Anterior cingulate cortex (tissue), 58 donors: ENCODE results near the gene HMGCS2.

Experiments used
- DNase-seq, 58 donors: peaks; one replicate each; lab custom pipeline; 2025; lab: John Stamatoyannopoulos, UW

The HMGCS2 gene

GRCh38 chr1:119766374-119766794 lies 2.3 kb downstream of the HMGCS2 start:
- DNase-seq = peak in 15 of 58 donors; percentile 2 to 37 (median 9)

- DNase-seq = no peak
Measured at GRCh38 chr1:119764220-119764619, 4.5 kb downstream of the HMGCS2 start.

- no peak for DNase-seq
Measured at GRCh38 chr1:119762953-119763352, 5.8 kb downstream of the HMGCS2 start.

GRCh38 chr1:119762409-119762808 lies 6.3 kb downstream of the HMGCS2 start:
- DNase-seq = no peak

GRCh38 chr1:119758584-119758983 lies 10.1 kb downstream of the HMGCS2 start:
- DNase-seq = no peak

GRCh38 chr1:119752592-119752991 lies 16.1 kb downstream of the HMGCS2 start:
- DNase-seq = no peak

- no peak for DNase-seq
Measured at GRCh38 chr1:119748040-119748439, 20.7 kb downstream of the HMGCS2 start.

- no peak for DNase-seq
Measured at GRCh38 chr1:119747451-119747850, 21.3 kb downstream of the HMGCS2 start.

- no peak for DNase-seq
Measured at GRCh38 chr1:119745034-119745433, 23.7 kb downstream of the HMGCS2 start.

- no peak for DNase-seq
Measured at GRCh38 chr1:119744598-119744942, 24.1 kb downstream of the HMGCS2 start.

GRCh38 chr1:119743776-119744597 lies 24.7 kb downstream of the HMGCS2 start:
- peak in 50 of 58 donors; percentile 12 to 79 (median 44) for DNase-seq

- DNase-seq = peak in 3 of 58 donors; percentile 6 to 26 (median 18)
Measured at GRCh38 chr1:119743308-119743707, 25.4 kb downstream of the HMGCS2 start.

- no peak for DNase-seq
Measured at GRCh38 chr1:119742677-119743076, 26.0 kb downstream of the HMGCS2 start.

GRCh38 chr1:119742202-119742601 lies 26.5 kb downstream of the HMGCS2 start:
- DNase-seq = peak in 33 of 58 donors; percentile 14 to 74 (median 43)

- DNase-seq = no peak
Measured at GRCh38 chr1:119740896-119741780, 27.6 kb downstream of the HMGCS2 start.

- no peak for DNase-seq
Measured at GRCh38 chr1:119740261-119740660, 28.4 kb downstream of the HMGCS2 start.

GRCh38 chr1:119739150-119739549 lies 29.6 kb downstream of the HMGCS2 start:
- DNase-seq = peak in 7 of 58 donors; percentile 14 to 38 (median 31)

GRCh38 chr1:119738100-119738720 lies 30.5 kb downstream of the HMGCS2 start:
- no peak for DNase-seq

GRCh38 chr1:119737040-119737682 lies 31.5 kb downstream of the HMGCS2 start:
- peak in 46 of 58 donors; percentile 13 to 78 (median 56) for DNase-seq

GRCh38 chr1:119736649-119737039 lies 32.1 kb downstream of the HMGCS2 start:
- no peak for DNase-seq
